GM19238 (cell line): ENCODE results near the gene CNIH3.

Source experiments
- DNase-seq: peaks from one replicate; pipeline ENCODE4 v3.0.0; 2011; ENCODE audit warnings: low spot score; ENCODE audit not compliant: insufficient read length

The CNIH3 gene

GRCh38 chr1:224641030-224641429 lies 24.9 kb downstream of the CNIH3 start:
- no peak for DNase-seq

- DNase-seq, result no peak
Measured at GRCh38 chr1:224643653-224644052, 27.5 kb downstream of the CNIH3 start.

- DNase-seq, result peak; percentile 50
Measured at GRCh38 chr1:224644553-224645154, 28.5 kb downstream of the CNIH3 start.

- no peak for DNase-seq
Measured at GRCh38 chr1:224647449-224647848, 31.3 kb downstream of the CNIH3 start.

GRCh38 chr1:224650290-224650689 lies 34.2 kb downstream of the CNIH3 start:
- DNase-seq, result no peak

GRCh38 chr1:224651188-224651587 lies 35.1 kb downstream of the CNIH3 start:
- DNase-seq, result no peak

GRCh38 chr1:224656392-224656791 lies 40.3 kb downstream of the CNIH3 start:
- no peak for DNase-seq

GRCh38 chr1:224660074-224660473 lies 44.0 kb downstream of the CNIH3 start:
- no peak for DNase-seq

GRCh38 chr1:224662870-224663269 lies 46.8 kb downstream of the CNIH3 start:
- DNase-seq, result no peak

GRCh38 chr1:224665016-224665415 lies 48.9 kb downstream of the CNIH3 start:
- DNase-seq, result no peak

- DNase-seq, result no peak
Measured at GRCh38 chr1:224666078-224666477, 50.0 kb downstream of the CNIH3 start.

GRCh38 chr1:224666913-224667312 lies 50.8 kb downstream of the CNIH3 start:
- DNase-seq, result no peak

- no peak for DNase-seq
Measured at GRCh38 chr1:224668984-224669383, 52.9 kb downstream of the CNIH3 start.

GRCh38 chr1:224669403-224669802 lies 53.3 kb downstream of the CNIH3 start:
- DNase-seq, result no peak

- no peak for DNase-seq
Measured at GRCh38 chr1:224670506-224670905, 54.4 kb downstream of the CNIH3 start.

GRCh38 chr1:224671076-224671475 lies 55.0 kb downstream of the CNIH3 start:
- no peak for DNase-seq

GRCh38 chr1:224673141-224673540 lies 57.0 kb downstream of the CNIH3 start:
- DNase-seq, result no peak

GRCh38 chr1:224675590-224675989 lies 59.5 kb downstream of the CNIH3 start:
- no peak for DNase-seq

- no peak for DNase-seq
Measured at GRCh38 chr1:224676551-224676950, 60.4 kb downstream of the CNIH3 start.

GRCh38 chr1:224678168-224678567 lies 62.1 kb downstream of the CNIH3 start:
- DNase-seq, result no peak

GRCh38 chr1:224679606-224680005 lies 63.5 kb downstream of the CNIH3 start:
- DNase-seq, result no peak

GRCh38 chr1:224681816-224682215 lies 65.7 kb downstream of the CNIH3 start:
- no peak for DNase-seq

GRCh38 chr1:224683936-224684335 lies 67.8 kb downstream of the CNIH3 start:
- DNase-seq, result no peak

- no peak for DNase-seq
Measured at GRCh38 chr1:224684979-224685425, 68.9 kb downstream of the CNIH3 start.
